K562 (cell line): ENCODE data around the gene LEPROT. TPM values are rescaled to one million over a fixed set of nuclear protein-coding genes. Genes with fewer than 3 reads are reported as not detected.
A peak's percentile ranks its signal among the peaks of the same experiment; 100 is the strongest.

Experiments
- BRD9 ChIP-seq: fragments of 450-650 bp; IDR thresholded peaks from 2 replicates; pipeline ENCODE4 v1.6.1; 2018; ENCODE audit warnings: low read depth; ENCODE audit not compliant: partially characterized antibody
- CBX8 ChIP-seq: fragments of 200-600 bp; sonication (generic); IDR thresholded peaks from 2 replicates; pipeline ENCODE4 v1.6.1; 2012; ENCODE audit warnings: borderline replicate concordance, mixed run types, low read depth, mild to moderate bottlenecking, moderate library complexity, mixed read lengths, low read length, control low read depth, inconsistent platforms; ENCODE audit not compliant: poor library complexity, severe bottlenecking; ENCODE audit errors: extremely low read depth
- EGR1 ChIP-seq: fragments of 450-650 bp; conservative IDR thresholded peaks from 2 replicates; pipeline ENCODE4 v1.6.1; 2017; ENCODE audit warnings: mild to moderate bottlenecking
- KAT2B ChIP-seq: IDR thresholded peaks from one replicate; pipeline ENCODE4 v1.6.1; 2012; ENCODE audit warnings: low read depth, mild to moderate bottlenecking, control low read depth, inconsistent platforms, low read length, moderate library complexity
- NFYB ChIP-seq: IDR thresholded peaks from 2 replicates; pipeline ENCODE4 v1.6.1; 2011; ENCODE audit warnings: mild to moderate bottlenecking, moderate library complexity; ENCODE audit not compliant: insufficient read length; ENCODE audit errors: extremely low read depth
- RUNX1 ChIP-seq: sonication (generic); IDR thresholded peaks from 2 replicates; pipeline ENCODE4 v1.6.1; 2016; ENCODE audit warnings: antibody characterized with exemption, low read depth
- SMC3 ChIP-seq: conservative IDR thresholded peaks from 2 replicates; pipeline ENCODE4 v1.6.1; 2011; ENCODE audit warnings: low read depth, low read length, improper control_type of control experiment; ENCODE audit not compliant: insufficient read depth
- TCF7L2 ChIP-seq: fragments of 150-350 bp; IDR thresholded peaks from 2 replicates; pipeline ENCODE4 v1.6.1; 2016; ENCODE audit warnings: low read depth, mild to moderate bottlenecking, low read length, moderate library complexity
- YY1 ChIP-seq, 3 experiments: IDR thresholded peaks; 2 replicates each; pipeline ENCODE4 v1.6.1; 2011; ENCODE audit warnings: low read length in 2 of 3, mild to moderate bottlenecking in 2 of 3, moderate library complexity in 2 of 3, borderline replicate concordance in 1 of 3, control low read depth in 1 of 3, low read depth in 1 of 3; ENCODE audit not compliant: insufficient read depth in 3 of 3, insufficient replicate concordance in 2 of 3, control insufficient read depth in 1 of 3, insufficient read length in 1 of 3; ENCODE audit errors: extremely low read depth in 1 of 3
- ZNF408 ChIP-seq: fragments of 250-450 bp; sonication (Bioruptor Pico); IDR thresholded peaks from 2 replicates; pipeline ENCODE4 v1.4.0; 2020; ENCODE audit warnings: low read depth, mild to moderate bottlenecking, moderate library complexity
- ZNF436 ChIP-seq: fragments of 250-450, 450-650 bp; sonication (Bioruptor Pico); formaldehyde crosslinking; IDR thresholded peaks from 2 replicates; pipeline ENCODE4 v1.7.0; 2020; ENCODE audit warnings: mild to moderate bottlenecking
- polyA plus RNA-seq, 8 experiments: library from polyadenylated mRNA; depleted of rRNA in 4 of 8; stranded (reverse) in 5 of 8; unstranded in 3 of 8; fragments of >200 nt; fragmentation: Nextera tagmentation in 2 of 8; fragmentation: Illumina TruSeq in 1 of 8; extraction: Ambion mirVana in 2 of 8; extraction: Trizol in 1 of 8; gene quantifications; 2 replicates each; pipeline versions ENCODE4 v1.2.1 to v1.2.3, GENCODE V29; 2011 to 2014; ENCODE audit warnings: inconsistent platforms in 1 of 8, missing spikeins in 1 of 8
- total RNA-seq, 7 experiments: library from RNA; depleted of rRNA in 6 of 7; stranded (reverse); fragments of >200 nt in 6 of 7; fragmentation: Illumina TruSeq in 2 of 7; extraction: Trizol in 2 of 7; gene quantifications; 2 replicates each; pipeline versions ENCODE4 v1.2.1 to v1.2.3, GENCODE V29; 2011 to 2021; ENCODE audit warnings: low replicate concordance in 1 of 7
- TF ChIP-seq, protein P1 (sequence below): fragments of 450-650 bp; IDR thresholded peaks from 2 replicates; pipeline ENCODE4 v1.6.1; 2014; ENCODE audit warnings: low read depth, mild to moderate bottlenecking, moderate library complexity, borderline replicate concordance
- TF ChIP-seq, protein P2 (sequence below), 2 experiments: fragments of 450-650 bp; conservative IDR thresholded peaks; 2 replicates each; pipeline ENCODE4 v1.6.1; 2017; ENCODE audit warnings: mild to moderate bottlenecking in 2 of 2, moderate library complexity in 2 of 2
- TF ChIP-seq, protein P3 (sequence below): sonication (generic); formaldehyde crosslinking; IDR thresholded peaks from 2 replicates; pipeline ENCODE4 v1.8.0; 2022; ENCODE audit warnings: mild to moderate bottlenecking, missing genetic modification reagents
- TF ChIP-seq, protein P4 (sequence below): fragments of 450-650 bp; formaldehyde crosslinking; IDR thresholded peaks from 2 replicates; pipeline ENCODE4 v1.4.0; 2020; ENCODE audit warnings: mild to moderate bottlenecking
- TF ChIP-seq, protein P5 (sequence below), 2 experiments: fragments of 450-650 bp in 1 of 2; sonication (generic) in 1 of 2; formaldehyde crosslinking; conservative IDR thresholded peaks; 2 replicates each; pipeline versions ENCODE4 v1.4.0 to v1.8.1; 2020 to 2022; ENCODE audit warnings: mild to moderate bottlenecking in 1 of 2, missing genetic modification reagents in 1 of 2
- TF ChIP-seq, protein P6 (sequence below): sonication (generic); formaldehyde crosslinking; IDR thresholded peaks from 2 replicates; pipeline ENCODE4 v1.8.1; 2023; ENCODE audit warnings: mild to moderate bottlenecking, missing genetic modification reagents, moderate library complexity
- TF ChIP-seq, protein P7 (sequence below): sonication (generic); formaldehyde crosslinking; IDR thresholded peaks from 2 replicates; pipeline ENCODE4 v1.9.0; 2022; ENCODE audit warnings: mild to moderate bottlenecking, missing genetic modification reagents

Gene LEPROT
- total and polyA plus RNA-seq, 9 of the 15 experiments (the other 6 are each of a cell fraction or from before 2014, with no cell fraction given): 28.1 to 97.5 (median 45.8) TPM

DNA sequence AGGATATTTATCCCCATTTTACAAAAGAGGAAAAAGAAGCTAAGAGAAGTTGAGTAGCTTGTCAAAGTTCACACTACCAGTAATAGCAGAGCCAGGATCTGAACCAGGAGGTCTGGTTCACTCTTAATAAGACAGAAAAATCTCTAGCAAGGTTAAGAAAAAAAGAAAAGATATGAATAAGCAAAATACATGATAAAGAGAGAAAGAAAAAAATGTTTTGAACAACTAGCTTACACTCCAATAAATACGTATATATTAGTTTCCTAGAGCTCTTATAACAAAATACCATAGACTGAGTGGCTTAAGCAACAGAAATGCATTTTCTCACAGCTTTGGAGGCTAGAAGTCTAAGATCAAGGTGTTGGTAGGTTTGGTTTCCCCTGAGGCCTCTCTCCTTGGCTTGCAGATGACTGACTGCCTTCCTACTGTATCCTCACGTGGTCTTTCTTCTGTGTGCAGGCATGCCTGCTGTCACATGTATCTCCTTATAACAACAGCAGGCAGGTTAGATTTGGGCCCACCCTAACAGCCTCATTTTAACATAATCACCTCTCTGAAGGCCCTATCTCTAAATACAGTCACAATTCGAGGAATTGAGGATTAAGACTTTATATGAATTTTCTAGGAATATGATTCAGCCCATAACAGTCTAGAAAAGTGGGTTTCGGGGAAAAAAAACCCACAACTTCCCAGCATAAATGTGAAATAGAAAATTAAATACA, 60.4 kb downstream of the LEPROT start (continued):
- TF ChIP-seq, protein P1, sequence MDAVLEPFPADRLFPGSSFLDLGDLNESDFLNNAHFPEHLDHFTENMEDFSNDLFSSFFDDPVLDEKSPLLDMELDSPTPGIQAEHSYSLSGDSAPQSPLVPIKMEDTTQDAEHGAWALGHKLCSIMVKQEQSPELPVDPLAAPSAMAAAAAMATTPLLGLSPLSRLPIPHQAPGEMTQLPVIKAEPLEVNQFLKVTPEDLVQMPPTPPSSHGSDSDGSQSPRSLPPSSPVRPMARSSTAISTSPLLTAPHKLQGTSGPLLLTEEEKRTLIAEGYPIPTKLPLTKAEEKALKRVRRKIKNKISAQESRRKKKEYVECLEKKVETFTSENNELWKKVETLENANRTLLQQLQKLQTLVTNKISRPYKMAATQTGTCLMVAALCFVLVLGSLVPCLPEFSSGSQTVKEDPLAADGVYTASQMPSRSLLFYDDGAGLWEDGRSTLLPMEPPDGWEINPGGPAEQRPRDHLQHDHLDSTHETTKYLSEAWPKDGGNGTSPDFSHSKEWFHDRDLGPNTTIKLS: 0 out of 2 replicates have a peak, but pooled peaks have one; percentile 32
- TF ChIP-seq, protein P2, sequence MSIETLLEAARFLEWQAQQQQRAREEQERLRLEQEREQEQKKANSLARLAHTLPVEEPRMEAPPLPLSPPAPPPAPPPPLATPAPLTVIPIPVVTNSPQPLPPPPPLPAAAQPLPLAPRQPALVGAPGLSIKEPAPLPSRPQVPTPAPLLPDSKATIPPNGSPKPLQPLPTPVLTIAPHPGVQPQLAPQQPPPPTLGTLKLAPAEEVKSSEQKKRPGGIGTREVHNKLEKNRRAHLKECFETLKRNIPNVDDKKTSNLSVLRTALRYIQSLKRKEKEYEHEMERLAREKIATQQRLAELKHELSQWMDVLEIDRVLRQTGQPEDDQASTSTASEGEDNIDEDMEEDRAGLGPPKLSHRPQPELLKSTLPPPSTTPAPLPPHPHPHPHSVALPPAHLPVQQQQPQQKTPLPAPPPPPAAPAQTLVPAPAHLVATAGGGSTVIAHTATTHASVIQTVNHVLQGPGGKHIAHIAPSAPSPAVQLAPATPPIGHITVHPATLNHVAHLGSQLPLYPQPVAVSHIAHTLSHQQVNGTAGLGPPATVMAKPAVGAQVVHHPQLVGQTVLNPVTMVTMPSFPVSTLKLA (conservative IDR thresholded peaks at IDR 0.05): peak; percentile 99
- no peak for TF ChIP-seq ZNF408
- TF ChIP-seq, protein P3, sequence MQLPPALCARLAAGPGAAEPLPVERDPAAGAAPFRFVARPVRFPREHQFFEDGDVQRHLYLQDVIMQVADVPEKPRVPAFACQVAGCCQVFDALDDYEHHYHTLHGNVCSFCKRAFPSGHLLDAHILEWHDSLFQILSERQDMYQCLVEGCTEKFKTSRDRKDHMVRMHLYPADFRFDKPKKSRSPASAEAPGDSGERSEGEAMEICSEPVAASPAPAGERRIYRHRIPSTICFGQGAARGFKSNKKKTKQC (CRISPR knock-in tag): no peak
- TF ChIP-seq, protein P4, sequence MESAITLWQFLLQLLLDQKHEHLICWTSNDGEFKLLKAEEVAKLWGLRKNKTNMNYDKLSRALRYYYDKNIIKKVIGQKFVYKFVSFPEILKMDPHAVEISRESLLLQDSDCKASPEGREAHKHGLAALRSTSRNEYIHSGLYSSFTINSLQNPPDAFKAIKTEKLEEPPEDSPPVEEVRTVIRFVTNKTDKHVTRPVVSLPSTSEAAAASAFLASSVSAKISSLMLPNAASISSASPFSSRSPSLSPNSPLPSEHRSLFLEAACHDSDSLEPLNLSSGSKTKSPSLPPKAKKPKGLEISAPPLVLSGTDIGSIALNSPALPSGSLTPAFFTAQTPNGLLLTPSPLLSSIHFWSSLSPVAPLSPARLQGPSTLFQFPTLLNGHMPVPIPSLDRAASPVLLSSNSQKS (CRISPR knock-in tag): no peak
- peak in 1 of 3 experiments; percentile 37 for TF ChIP-seq YY1 (IDR thresholded peaks at IDR 0.05; ENCODE audit: borderline replicate concordance in 1 of 3, control insufficient read depth in 1 of 3, extremely low read depth in 1 of 3, insufficient read depth in 3 of 3, insufficient read length in 1 of 3, insufficient replicate concordance in 2 of 3, low read depth in 1 of 3, low read length in 2 of 3)
- TF ChIP-seq ZNF436 (CRISPR knock-in tag): 0 out of 2 replicates have a peak, but pooled peaks have one; percentile 9
- TF ChIP-seq SMC3: no peak
- TF ChIP-seq EGR1: no peak; the same call in 1 of the 2 replicates
- no peak for TF ChIP-seq CBX8
- TF ChIP-seq, protein P5, sequence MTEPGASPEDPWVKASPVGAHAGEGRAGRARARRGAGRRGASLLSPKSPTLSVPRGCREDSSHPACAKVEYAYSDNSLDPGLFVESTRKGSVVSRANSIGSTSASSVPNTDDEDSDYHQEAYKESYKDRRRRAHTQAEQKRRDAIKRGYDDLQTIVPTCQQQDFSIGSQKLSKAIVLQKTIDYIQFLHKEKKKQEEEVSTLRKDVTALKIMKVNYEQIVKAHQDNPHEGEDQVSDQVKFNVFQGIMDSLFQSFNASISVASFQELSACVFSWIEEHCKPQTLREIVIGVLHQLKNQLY (CRISPR knock-in tag; conservative IDR thresholded peaks at IDR 0.05): no peak
- no peak for TF ChIP-seq KAT2B
- TF ChIP-seq BRD9: peak; percentile 27
- TF ChIP-seq, protein P6, sequence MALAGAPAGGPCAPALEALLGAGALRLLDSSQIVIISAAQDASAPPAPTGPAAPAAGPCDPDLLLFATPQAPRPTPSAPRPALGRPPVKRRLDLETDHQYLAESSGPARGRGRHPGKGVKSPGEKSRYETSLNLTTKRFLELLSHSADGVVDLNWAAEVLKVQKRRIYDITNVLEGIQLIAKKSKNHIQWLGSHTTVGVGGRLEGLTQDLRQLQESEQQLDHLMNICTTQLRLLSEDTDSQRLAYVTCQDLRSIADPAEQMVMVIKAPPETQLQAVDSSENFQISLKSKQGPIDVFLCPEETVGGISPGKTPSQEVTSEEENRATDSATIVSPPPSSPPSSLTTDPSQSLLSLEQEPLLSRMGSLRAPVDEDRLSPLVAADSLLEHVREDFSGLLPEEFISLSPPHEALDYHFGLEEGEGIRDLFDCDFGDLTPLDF (CRISPR knock-in tag): no peak
- no peak for TF ChIP-seq TCF7L2
- no peak for TF ChIP-seq RUNX1
- no peak for TF ChIP-seq NFYB
- TF ChIP-seq, protein P7, sequence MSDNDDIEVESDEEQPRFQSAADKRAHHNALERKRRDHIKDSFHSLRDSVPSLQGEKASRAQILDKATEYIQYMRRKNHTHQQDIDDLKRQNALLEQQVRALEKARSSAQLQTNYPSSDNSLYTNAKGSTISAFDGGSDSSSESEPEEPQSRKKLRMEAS (CRISPR knock-in tag): peak; percentile 79
